Measurements from ENCODE around the gene UST. TPM values are rescaled to one million over a fixed set of nuclear protein-coding genes. Genes with fewer than 3 reads are reported as not detected.
A peak's percentile ranks its signal among the peaks of the same experiment; 100 is the strongest.

The UST gene
- total and polyA plus RNA-seq, 7 donors = 0.79 to 2.6 (median 2.0) TPM

DNA sequence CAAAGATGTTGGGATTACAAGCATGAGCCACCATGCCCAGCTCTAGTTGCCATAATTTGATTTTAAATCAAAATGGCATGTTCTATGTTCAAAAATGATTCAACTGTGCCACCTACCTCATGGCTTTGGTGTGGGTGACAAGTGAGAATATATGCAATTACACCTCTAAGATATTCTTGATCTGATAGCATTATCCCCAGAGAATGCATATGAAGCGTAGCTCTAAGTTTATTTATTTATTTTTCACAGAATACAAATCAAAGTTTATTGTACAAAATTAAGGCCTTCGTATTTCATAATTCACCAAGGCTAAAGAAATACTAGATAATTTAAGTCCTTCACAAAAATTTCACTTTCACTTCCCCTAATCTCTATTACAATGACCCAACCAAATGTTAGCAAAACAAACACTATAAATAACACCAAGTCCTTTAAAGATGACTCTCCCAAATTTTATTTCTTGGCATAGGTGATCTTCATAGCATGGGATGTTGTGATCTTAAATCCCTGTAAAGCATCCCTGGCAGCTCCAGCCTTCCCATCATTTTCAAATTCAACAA is 364.8 kb downstream of the UST start:
- Histone ChIP-seq H3K4me1 (no peaks in the 10 kb centered on the region), H3K36me3 (ENCODE audit: insufficient read depth in 1 of 2, low read depth in 1 of 2) (no peaks in the 10 kb centered on the region), H3K27me3 (ENCODE audit: insufficient read depth in 3 of 3, low read length in 2 of 3) (no peaks in the 10 kb centered on the region), H3K4me3 (no peak overlapping the region), H3K9me3 (no peaks in the 10 kb centered on the region), H3K27ac (no peak overlapping the region)
- WGBS, 3 donors = 76 to 93% (median 80%) methylated on average over 2 of the region's 2 CpGs
- TF ChIP-seq, protein P1, sequence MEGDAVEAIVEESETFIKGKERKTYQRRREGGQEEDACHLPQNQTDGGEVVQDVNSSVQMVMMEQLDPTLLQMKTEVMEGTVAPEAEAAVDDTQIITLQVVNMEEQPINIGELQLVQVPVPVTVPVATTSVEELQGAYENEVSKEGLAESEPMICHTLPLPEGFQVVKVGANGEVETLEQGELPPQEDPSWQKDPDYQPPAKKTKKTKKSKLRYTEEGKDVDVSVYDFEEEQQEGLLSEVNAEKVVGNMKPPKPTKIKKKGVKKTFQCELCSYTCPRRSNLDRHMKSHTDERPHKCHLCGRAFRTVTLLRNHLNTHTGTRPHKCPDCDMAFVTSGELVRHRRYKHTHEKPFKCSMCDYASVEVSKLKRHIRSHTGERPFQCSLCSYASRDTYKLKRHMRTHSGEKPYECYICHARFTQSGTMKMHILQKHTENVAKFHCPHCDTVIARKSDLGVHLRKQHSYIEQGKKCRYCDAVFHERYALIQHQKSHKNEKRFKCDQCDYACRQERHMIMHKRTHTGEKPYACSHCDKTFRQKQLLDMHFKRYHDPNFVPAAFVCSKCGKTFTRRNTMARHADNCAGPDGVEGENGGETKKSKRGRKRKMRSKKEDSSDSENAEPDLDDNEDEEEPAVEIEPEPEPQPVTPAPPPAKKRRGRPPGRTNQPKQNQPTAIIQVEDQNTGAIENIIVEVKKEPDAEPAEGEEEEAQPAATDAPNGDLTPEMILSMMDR (IDR thresholded peaks at IDR 0.05) = no peak
- ATAC-seq = no peak
- no peak for DNase-seq
- intact Hi-C loops (cut with DNase I) = no loop called here

DNA sequence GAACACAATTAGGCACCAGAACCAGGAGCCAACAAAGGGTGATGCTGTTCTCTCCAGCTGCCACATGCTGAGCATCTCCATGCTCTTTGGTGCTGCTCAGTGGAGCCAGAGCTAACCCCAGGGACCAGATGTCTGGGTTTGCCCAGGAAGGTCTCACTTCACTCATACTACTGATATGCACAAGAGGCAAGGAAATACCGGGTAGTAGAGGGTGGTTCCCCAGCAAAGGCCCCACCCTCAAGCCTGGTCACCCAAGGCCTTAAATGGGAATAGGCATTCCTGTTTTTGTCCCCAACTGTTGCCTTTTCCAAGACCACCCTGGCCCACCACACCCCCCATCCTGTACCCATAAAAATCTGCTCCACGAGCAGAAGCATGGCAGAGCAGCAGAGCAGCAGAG is 366.1 kb downstream of the UST start:
- TF ChIP-seq, protein P1 (IDR thresholded peaks at IDR 0.05) = no peak
- 92 to 100% (median 93%) methylated on average over 2 of the region's 2 CpGs for WGBS, 3 donors
- Histone ChIP-seq H3K4me1 (no peaks in the 10 kb centered on the region), H3K4me3 (no peak overlapping the region), H3K27me3 (ENCODE audit: insufficient read depth in 3 of 3, low read length in 2 of 3) (no peaks in the 10 kb centered on the region), H3K27ac (no peak overlapping the region), H3K9me3 (no peaks in the 10 kb centered on the region), H3K36me3 (ENCODE audit: insufficient read depth in 1 of 2, low read depth in 1 of 2) (no peaks in the 10 kb centered on the region)
- intact Hi-C loops (cut with DNase I) = no loop called here
- ATAC-seq (no peak), DNase-seq (no peak)

DNA sequence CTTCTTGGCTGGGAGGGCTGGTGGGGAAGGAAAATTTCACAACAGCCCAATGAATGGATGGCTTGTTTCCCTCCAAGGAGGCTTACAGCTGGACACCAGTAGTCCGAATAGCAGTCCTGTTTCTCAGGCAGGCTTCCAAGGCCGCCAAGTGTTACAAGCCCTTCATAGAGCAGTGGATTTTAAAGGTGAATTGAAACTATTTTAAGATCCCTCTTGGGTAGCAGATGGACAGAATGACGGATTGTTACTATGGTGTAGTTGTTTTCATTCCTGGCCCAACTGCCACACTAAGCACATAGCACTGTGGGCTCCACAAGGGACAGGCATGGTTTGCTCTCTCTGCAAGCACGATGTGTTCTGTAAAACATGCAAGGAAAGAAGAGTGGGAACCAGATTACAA is 367.3 kb downstream of the UST start:
- no peaks in the 10 kb centered on the region for H3K9me3 ChIP-seq
- TF ChIP-seq, protein P1 (IDR thresholded peaks at IDR 0.05) = no peak
- WGBS, 3 donors = 45 to 57% (median 46%) methylated on average over 4 of the region's 4 CpGs
- no peak overlapping the region for H3K4me3 ChIP-seq
- DNase-seq = peak in 1 of 2 donors; percentile 60
- ATAC-seq = no peak
- intact Hi-C loops (cut with DNase I) = no loop called here
- no peaks in the 10 kb centered on the region for H3K4me1 ChIP-seq
- no peaks in the 10 kb centered on the region for H3K27me3 ChIP-seq (ENCODE audit: insufficient read depth in 3 of 3, low read length in 2 of 3)
- no peaks in the 10 kb centered on the region for H3K36me3 ChIP-seq (ENCODE audit: insufficient read depth in 1 of 2, low read depth in 1 of 2)
- no peak overlapping the region for H3K27ac ChIP-seq

DNA sequence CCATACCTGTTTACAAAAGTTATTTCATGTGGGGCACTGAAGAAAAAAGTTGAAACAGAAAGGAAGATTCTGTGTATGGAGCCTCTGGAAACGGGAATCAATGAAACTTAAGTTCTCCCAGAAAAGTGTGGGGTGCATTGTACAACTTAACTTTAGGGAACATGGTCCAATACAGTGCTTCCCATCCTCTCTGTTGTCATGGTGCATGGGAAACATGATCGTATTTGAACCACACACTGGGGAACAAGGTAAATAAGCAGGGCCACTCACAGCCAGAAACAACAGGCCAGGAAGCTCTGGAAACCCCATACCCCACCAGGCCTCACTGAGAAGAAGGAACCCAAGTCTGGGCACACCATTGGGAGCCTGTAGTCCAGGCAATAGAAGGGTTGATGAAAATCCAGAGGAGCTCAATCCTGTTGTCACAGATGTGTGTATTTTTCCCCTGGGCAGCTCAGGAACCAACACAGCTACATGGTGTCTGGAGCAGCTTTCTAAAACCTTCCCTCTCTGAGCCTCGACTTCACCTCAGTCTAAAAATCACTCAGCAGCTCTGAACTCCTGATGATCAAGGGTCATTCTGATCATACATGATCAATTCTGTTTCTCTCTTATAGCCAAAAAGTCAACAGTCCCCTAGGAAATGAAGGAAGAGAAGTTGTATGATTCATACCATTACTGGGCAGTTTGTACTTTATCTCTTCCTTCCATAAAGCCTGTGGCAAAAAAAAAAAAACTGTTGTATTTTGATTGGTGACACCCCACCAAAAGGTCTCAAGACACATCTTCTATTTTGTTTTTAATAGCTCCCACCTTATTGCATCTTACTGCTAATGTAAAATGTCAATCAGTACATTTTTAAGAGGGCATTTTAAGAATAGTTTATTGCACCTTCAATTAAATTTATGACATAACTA is 372.2 kb downstream of the UST start:
- no peaks in the 10 kb centered on the region for H3K9me3 ChIP-seq
- no peak for ATAC-seq
- H3K36me3 ChIP-seq (ENCODE audit: insufficient read depth in 1 of 2, low read depth in 1 of 2) = no peaks in the 10 kb centered on the region
- no peaks in the 10 kb centered on the region for H3K4me1 ChIP-seq
- H3K27ac ChIP-seq = no peak overlapping the region
- intact Hi-C loops (cut with DNase I) = no loop called here
- H3K4me3 ChIP-seq = no peak overlapping the region
- WGBS, 3 donors = 80 to 89% (median 87%) methylated on average over 3 of the region's 3 CpGs
- DNase-seq = no peak
- TF ChIP-seq, protein P1 (IDR thresholded peaks at IDR 0.05) = no peak
- H3K27me3 ChIP-seq (ENCODE audit: insufficient read depth in 3 of 3, low read length in 2 of 3) = no peaks in the 10 kb centered on the region

Measured in psoas muscle (tissue), 8 donors.